Measurements from ENCODE around the gene AGAP1. TPM values are rescaled to one million over a fixed set of nuclear protein-coding genes. Genes with fewer than 3 reads are reported as not detected.

Gene AGAP1
- total RNA-seq, 1 donor = 10.8 TPM

- TF ChIP-seq CTCF (IDR thresholded peaks at IDR 0.05; ENCODE audit: insufficient read depth, low read depth, low read length) = no peak
- DNase-seq (ENCODE audit: low read depth) = no peak
- no peak overlapping the region for H3K4me3 ChIP-seq (ENCODE audit: low read depth, low read length)
These were observed 6.4 kb downstream of the AGAP1 start for GRCh38 chr2:235500110-235500760.

- no peak for TF ChIP-seq CTCF (IDR thresholded peaks at IDR 0.05; ENCODE audit: insufficient read depth, low read depth, low read length)
- DNase-seq (ENCODE audit: low read depth) = peak; percentile 68
- peak overlapping the region; percentile 36 for H3K4me3 ChIP-seq (ENCODE audit: low read depth, low read length)
These were observed 7.2 kb downstream of the AGAP1 start for GRCh38 chr2:235500761-235501672.

GRCh38 chr2:235501673-235502031, 7.8 kb downstream of the AGAP1 start:
- TF ChIP-seq CTCF (IDR thresholded peaks at IDR 0.05; ENCODE audit: insufficient read depth, low read depth, low read length) = no peak
- H3K4me3 ChIP-seq (ENCODE audit: low read depth, low read length) = peak overlapping the region; percentile 36
- peak; percentile 23 for DNase-seq (ENCODE audit: low read depth)

- DNase-seq (ENCODE audit: low read depth) = no peak
- no peak overlapping the region for H3K4me3 ChIP-seq (ENCODE audit: low read depth, low read length)
- no peak for TF ChIP-seq CTCF (IDR thresholded peaks at IDR 0.05; ENCODE audit: insufficient read depth, low read depth, low read length)
These were observed 8.5 kb downstream of the AGAP1 start for GRCh38 chr2:235502336-235502735.

- DNase-seq (ENCODE audit: low read depth) = no peak
- no peak for TF ChIP-seq CTCF (IDR thresholded peaks at IDR 0.05; ENCODE audit: insufficient read depth, low read depth, low read length)
- H3K4me3 ChIP-seq (ENCODE audit: low read depth, low read length) = no peak overlapping the region
These were observed 10.8 kb downstream of the AGAP1 start for GRCh38 chr2:235504441-235505180.

- TF ChIP-seq CTCF (IDR thresholded peaks at IDR 0.05; ENCODE audit: insufficient read depth, low read depth, low read length) = no peak
- peak; percentile 20 for DNase-seq (ENCODE audit: low read depth)
These were observed 11.4 kb downstream of the AGAP1 start for GRCh38 chr2:235505181-235505741.

More at GRCh38 chr2:235505181-235505741, 11.4 kb downstream of the AGAP1 start:
- no peak overlapping the region for H3K4me3 ChIP-seq (ENCODE audit: low read depth, low read length)

All from fibroblast of villous mesenchyme (primary cell).